SK-N-SH (cell line): Measurements from ENCODE around the gene ADAMTS15. TPM values are rescaled to one million over a fixed set of nuclear protein-coding genes. Genes with fewer than 3 reads are reported as not detected.

ENCODE experiments used
- CTCF ChIA-PET: fragments of 300-600, 350-600 bp; formaldehyde crosslinking; extraction: SDS; loops from one replicate; lab custom pipeline; 2021; lab: Yijun Ruan, JAX
- POLR2A ChIA-PET: fragments of 350-600 bp; sonication (Branson Sonifier 250); formaldehyde crosslinking; extraction: SDS; loops from one replicate; lab custom pipeline; 2020; ENCODE audit warnings: antibody characterized with exemption, inconsistent platforms; lab: Yijun Ruan, JAX
- DNase-seq: peaks from one replicate; pipeline ENCODE4 v3.0.0; 2012
- H2AFZ ChIP-seq: fragments of 200-600 bp; sonication (generic); 2 replicates; pipeline ENCODE4 v1.8.1; 2016; ENCODE audit warnings: antibody characterized with exemption, mild to moderate bottlenecking, low read depth
- H3F3A ChIP-seq: fragments of 200-600 bp; sonication (generic); replicated peaks from 2 replicates; pipeline ENCODE3; 2016; ENCODE audit warnings: antibody characterized with exemption, mild to moderate bottlenecking; ENCODE audit not compliant: insufficient read depth
- H3K27ac ChIP-seq, 2 experiments: fragments of 200-500 bp in 1 of 2; fragments of 200-600 bp in 1 of 2; sonication (Bioruptor generic) in 1 of 2; sonication (generic), shearing (Covaris generic) in 1 of 2; 2 replicates each; pipeline versions ENCODE4 v1.5.1 to v1.6.1; 2014 to 2016; ENCODE audit warnings: low read depth in 2 of 2, inconsistent platforms in 1 of 2, low read length in 1 of 2, mild to moderate bottlenecking in 1 of 2, mixed read lengths in 1 of 2
- H3K27me3 ChIP-seq: fragments of 200-600 bp; sonication (generic), shearing (Covaris generic); 2 replicates; pipeline ENCODE4 v1.6.1; 2016; ENCODE audit warnings: mixed run types; ENCODE audit not compliant: insufficient read depth
- H3K36me3 ChIP-seq, 2 experiments: fragments of 200-500 bp in 1 of 2; fragments of 200-600 bp in 1 of 2; sonication (Bioruptor generic) in 1 of 2; sonication (generic) in 1 of 2; replicated peaks in 1 of 2; 2 replicates each; pipeline versions ENCODE3 to v1.5.1; 2014 to 2016; ENCODE audit warnings: low read length in 1 of 2, mild to moderate bottlenecking in 1 of 2; ENCODE audit not compliant: insufficient read depth in 2 of 2, control insufficient read depth in 1 of 2
- H3K4me1 ChIP-seq, 2 experiments: fragments of 200-500 bp in 1 of 2; fragments of 200-600 bp in 1 of 2; sonication (Bioruptor generic) in 1 of 2; sonication (generic), shearing (Covaris generic) in 1 of 2; 2 replicates each; pipeline versions ENCODE4 v1.5.1 to v1.6.1; 2014 to 2016; ENCODE audit warnings: low read depth in 1 of 2, low read length in 1 of 2, mixed run types in 1 of 2; ENCODE audit not compliant: insufficient read depth in 2 of 2, control insufficient read depth in 1 of 2
- H3K4me2 ChIP-seq: fragments of 200-600 bp; sonication (generic), shearing (Covaris generic); 2 replicates; pipeline ENCODE4 v1.6.1; 2017; ENCODE audit warnings: mixed run types
- H3K4me3 ChIP-seq, 2 experiments: fragments of 200-500 bp in 1 of 2; fragments of 200-600 bp in 1 of 2; sonication (Bioruptor generic) in 1 of 2; sonication (generic), shearing (Covaris generic) in 1 of 2; 2 replicates each; pipeline versions ENCODE4 v1.5.1 to v1.8.1; 2014 to 2016; ENCODE audit warnings: low read depth in 2 of 2, inconsistent platforms in 1 of 2, low read length in 1 of 2, mild to moderate bottlenecking in 1 of 2, mixed read lengths in 1 of 2, moderate library complexity in 1 of 2
- H3K79me2 ChIP-seq: fragments of 200-600 bp; sonication (generic); 2 replicates; pipeline ENCODE4 v1.8.1; 2017; ENCODE audit warnings: mild to moderate bottlenecking; ENCODE audit not compliant: insufficient read depth
- H3K9ac ChIP-seq: fragments of 200-600 bp; sonication (generic); 2 replicates; pipeline ENCODE4 v1.6.1; 2017; ENCODE audit warnings: mixed run types
- H3K9me2 ChIP-seq: fragments of 200-600 bp; sonication (generic); 2 replicates; pipeline ENCODE4 v1.6.1; 2017; ENCODE audit warnings: mixed run types
- H3K9me3 ChIP-seq: fragments of 200-600 bp; sonication (generic); 2 replicates; pipeline ENCODE4 v1.6.1; 2017; ENCODE audit warnings: mixed run types, mild to moderate bottlenecking, moderate library complexity
- H4K20me1 ChIP-seq: fragments of 200-600 bp; sonication (generic); 2 replicates; pipeline ENCODE4 v1.6.1; 2017; ENCODE audit warnings: mild to moderate bottlenecking, mixed run types; ENCODE audit not compliant: insufficient read depth
- ELF1 ChIP-seq: IDR thresholded peaks from 2 replicates; pipeline ENCODE4 v1.4.0; 2012
- EP300 ChIP-seq, 2 experiments: IDR thresholded peaks; 2 replicates each; pipeline versions ENCODE4 v1.4.0 to v1.6.1; 2012; ENCODE audit warnings: borderline replicate concordance in 1 of 2, low read depth in 1 of 2, low read length in 1 of 2
- GABPA ChIP-seq: IDR thresholded peaks from 2 replicates; pipeline ENCODE4 v1.4.0; 2012; ENCODE audit warnings: low read depth, mild to moderate bottlenecking
- GATA2 ChIP-seq: sonication (generic); formaldehyde crosslinking; IDR thresholded peaks from 2 replicates; pipeline ENCODE4 v1.5.0; 2020; ENCODE audit warnings: mild to moderate bottlenecking, missing genetic modification reagents
- MEF2A ChIP-seq: IDR thresholded peaks from 2 replicates; pipeline ENCODE4 v1.4.0; 2012; ENCODE audit warnings: low read depth, borderline replicate concordance
- NRF1 ChIP-seq: IDR thresholded peaks from 2 replicates; pipeline ENCODE4 v1.6.1; 2012; ENCODE audit warnings: low read depth, mild to moderate bottlenecking, low read length
- RXRA ChIP-seq: IDR thresholded peaks from 2 replicates; pipeline ENCODE4 v1.4.0; 2012; ENCODE audit warnings: low read depth, mild to moderate bottlenecking, borderline replicate concordance
- WGBS: methylation state at CpG from one replicate; pipeline ENCODE4 v1.1.6; 2017; ENCODE audit warnings: low lambda C conversion rate; 5-methylcytosine and 5-hydroxymethylcytosine counted together
- polyA plus RNA-seq, 3 experiments: library from polyadenylated mRNA; depleted of rRNA; stranded (reverse); fragments of >200 nt; gene quantifications; 2 replicates each; pipeline ENCODE4 v1.2.3, GENCODE V29; 2012
- TF ChIP-seq, protein P1 (sequence below): IDR thresholded peaks from 2 replicates; pipeline ENCODE4 v1.4.0; 2012; ENCODE audit warnings: low read depth
- TF ChIP-seq, protein P2 (sequence below): IDR thresholded peaks from 2 replicates; pipeline ENCODE4; 2012
- TF ChIP-seq, protein P3 (sequence below): IDR thresholded peaks from 2 replicates; pipeline ENCODE4 v1.4.0; 2012; ENCODE audit warnings: low read depth, borderline replicate concordance
- TF ChIP-seq, protein P4 (sequence below): IDR thresholded peaks from 2 replicates; pipeline ENCODE4 v1.6.1; 2012; ENCODE audit warnings: mild to moderate bottlenecking, low read depth, low read length, moderate library complexity

ADAMTS15 gene, protein sequence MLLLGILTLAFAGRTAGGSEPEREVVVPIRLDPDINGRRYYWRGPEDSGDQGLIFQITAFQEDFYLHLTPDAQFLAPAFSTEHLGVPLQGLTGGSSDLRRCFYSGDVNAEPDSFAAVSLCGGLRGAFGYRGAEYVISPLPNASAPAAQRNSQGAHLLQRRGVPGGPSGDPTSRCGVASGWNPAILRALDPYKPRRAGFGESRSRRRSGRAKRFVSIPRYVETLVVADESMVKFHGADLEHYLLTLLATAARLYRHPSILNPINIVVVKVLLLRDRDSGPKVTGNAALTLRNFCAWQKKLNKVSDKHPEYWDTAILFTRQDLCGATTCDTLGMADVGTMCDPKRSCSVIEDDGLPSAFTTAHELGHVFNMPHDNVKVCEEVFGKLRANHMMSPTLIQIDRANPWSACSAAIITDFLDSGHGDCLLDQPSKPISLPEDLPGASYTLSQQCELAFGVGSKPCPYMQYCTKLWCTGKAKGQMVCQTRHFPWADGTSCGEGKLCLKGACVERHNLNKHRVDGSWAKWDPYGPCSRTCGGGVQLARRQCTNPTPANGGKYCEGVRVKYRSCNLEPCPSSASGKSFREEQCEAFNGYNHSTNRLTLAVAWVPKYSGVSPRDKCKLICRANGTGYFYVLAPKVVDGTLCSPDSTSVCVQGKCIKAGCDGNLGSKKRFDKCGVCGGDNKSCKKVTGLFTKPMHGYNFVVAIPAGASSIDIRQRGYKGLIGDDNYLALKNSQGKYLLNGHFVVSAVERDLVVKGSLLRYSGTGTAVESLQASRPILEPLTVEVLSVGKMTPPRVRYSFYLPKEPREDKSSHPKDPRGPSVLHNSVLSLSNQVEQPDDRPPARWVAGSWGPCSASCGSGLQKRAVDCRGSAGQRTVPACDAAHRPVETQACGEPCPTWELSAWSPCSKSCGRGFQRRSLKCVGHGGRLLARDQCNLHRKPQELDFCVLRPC
- 0.96 and 1.1 TPM in 2 replicates for polyA plus RNA-seq (2012; rRNA removed)
- 0.44 and 0.69 TPM in 2 replicates for polyA plus RNA-seq (2012; cell fraction: cytosol; rRNA removed)
- 1.8 and 1.9 TPM in 2 replicates for polyA plus RNA-seq (2012; cell fraction: nucleus; rRNA removed)

DNA sequence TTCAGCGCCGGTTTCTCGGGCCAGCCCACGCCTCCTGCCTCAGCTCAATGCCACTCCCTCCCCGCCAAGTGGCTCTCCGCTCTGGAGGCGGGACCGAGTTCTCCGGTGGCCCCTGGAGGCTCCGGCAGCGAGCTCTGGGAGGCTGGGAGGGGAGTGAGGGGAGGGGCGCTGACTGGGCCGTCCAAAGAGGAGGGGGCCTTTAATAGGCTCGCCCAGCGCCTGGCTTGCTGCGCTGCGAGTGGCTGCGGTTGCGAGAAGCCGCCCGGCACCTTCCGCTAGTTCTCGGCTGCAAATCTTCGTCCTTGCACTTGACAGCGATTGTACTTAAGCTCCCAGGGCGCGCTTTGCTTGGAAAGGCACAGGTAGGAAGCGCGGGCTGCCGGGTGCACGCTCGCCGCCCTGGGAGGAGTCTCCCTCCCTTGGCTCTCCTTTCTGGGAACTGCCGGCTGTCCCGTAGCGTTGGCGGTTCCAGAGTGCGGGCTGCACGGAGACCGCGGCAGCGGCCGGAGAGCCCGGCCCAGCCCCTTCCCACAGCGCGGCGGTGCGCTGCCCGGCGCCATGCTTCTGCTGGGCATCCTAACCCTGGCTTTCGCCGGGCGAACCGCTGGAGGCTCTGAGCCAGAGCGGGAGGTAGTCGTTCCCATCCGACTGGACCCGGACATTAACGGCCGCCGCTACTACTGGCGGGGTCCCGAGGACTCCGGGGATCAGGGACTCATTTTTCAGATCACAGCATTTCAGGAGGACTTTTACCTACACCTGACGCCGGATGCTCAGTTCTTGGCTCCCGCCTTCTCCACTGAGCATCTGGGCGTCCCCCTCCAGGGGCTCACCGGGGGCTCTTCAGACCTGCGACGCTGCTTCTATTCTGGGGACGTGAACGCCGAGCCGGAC, at the start of gene ADAMTS15:
TSS of gene ADAMTS15 (plus strand) at position 230 of the 894 bp plus-strand sequence. CDS start at position 559, 329 bp downstream.
- no peaks in the 10 kb centered on the region for H4K20me1 ChIP-seq
- H3K4me1 ChIP-seq, result peaks cover 0 to 9% of the 10 kb centered on the region in 2 experiments; a peak in 2 of 4 replicates
- peak within 1 kb of the TSS; percentile 59 to 83 for H3K4me3 ChIP-seq
- peak; percentile 81 for DNase-seq
- H3K9ac ChIP-seq, result peak within 1 kb of the TSS; percentile 54; the same call in 1 of the 2 replicates
- H3K9me3 ChIP-seq, result no peaks in the 10 kb centered on the region
- H3K27ac ChIP-seq, result peak within 1 kb of the TSS in 1 of 2 experiments; percentile 41; a peak in 1 of 4 replicates
- H3F3A ChIP-seq, result peaks cover 3% of the 10 kb centered on the region
- H3K27me3 ChIP-seq, result no peaks in the 10 kb centered on the region
- ChIA-PET POLR2A (no interaction called here), CTCF (interaction anchor here (1.2 to 25.8 kb wide), 6 partner anchors 12 to 421 kb away, joined by 3 to 747 read pairs (median 4); no protein-coding TSS in a partner anchor)
- no peaks in the 10 kb centered on the region for H3K9me2 ChIP-seq
- WGBS, result 1% methylated on average over 17 of the region's 75 CpGs
- no peak for TF ChIP-seq EP300 (IDR thresholded peaks at IDR 0.05; ENCODE audit: borderline replicate concordance in 1 of 2, low read depth in 1 of 2, low read length in 1 of 2)
- TF ChIP-seq, protein P1, sequence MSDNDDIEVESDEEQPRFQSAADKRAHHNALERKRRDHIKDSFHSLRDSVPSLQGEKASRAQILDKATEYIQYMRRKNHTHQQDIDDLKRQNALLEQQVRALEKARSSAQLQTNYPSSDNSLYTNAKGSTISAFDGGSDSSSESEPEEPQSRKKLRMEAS, result peak; percentile 60; the same call in 1 of the 2 replicates
- TF ChIP-seq ELF1, result no peak
- 0 out of 2 replicates have a peak, but pooled peaks have one; percentile 9 for TF ChIP-seq GABPA
- TF ChIP-seq, protein P2, sequence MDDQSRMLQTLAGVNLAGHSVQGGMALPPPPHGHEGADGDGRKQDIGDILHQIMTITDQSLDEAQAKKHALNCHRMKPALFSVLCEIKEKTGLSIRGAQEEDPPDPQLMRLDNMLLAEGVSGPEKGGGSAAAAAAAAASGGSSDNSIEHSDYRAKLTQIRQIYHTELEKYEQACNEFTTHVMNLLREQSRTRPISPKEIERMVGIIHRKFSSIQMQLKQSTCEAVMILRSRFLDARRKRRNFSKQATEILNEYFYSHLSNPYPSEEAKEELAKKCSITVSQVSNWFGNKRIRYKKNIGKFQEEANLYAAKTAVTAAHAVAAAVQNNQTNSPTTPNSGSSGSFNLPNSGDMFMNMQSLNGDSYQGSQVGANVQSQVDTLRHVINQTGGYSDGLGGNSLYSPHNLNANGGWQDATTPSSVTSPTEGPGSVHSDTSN, result 0 out of 2 replicates have a peak, but pooled peaks have one; percentile 21
- TF ChIP-seq, protein P3, sequence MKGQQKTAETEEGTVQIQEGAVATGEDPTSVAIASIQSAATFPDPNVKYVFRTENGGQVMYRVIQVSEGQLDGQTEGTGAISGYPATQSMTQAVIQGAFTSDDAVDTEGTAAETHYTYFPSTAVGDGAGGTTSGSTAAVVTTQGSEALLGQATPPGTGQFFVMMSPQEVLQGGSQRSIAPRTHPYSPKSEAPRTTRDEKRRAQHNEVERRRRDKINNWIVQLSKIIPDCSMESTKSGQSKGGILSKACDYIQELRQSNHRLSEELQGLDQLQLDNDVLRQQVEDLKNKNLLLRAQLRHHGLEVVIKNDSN, result no peak
- TF ChIP-seq GATA2, result no peak
- H3K4me2 ChIP-seq, result peak within 1 kb of the TSS; percentile 98
- no peaks in the 10 kb centered on the region for H3K36me3 ChIP-seq
- H2AFZ ChIP-seq, result peak within 1 kb of the TSS; percentile 92
- H3K79me2 ChIP-seq, result no peaks in the 10 kb centered on the region; the same call in 1 of the 2 replicates

DNA sequence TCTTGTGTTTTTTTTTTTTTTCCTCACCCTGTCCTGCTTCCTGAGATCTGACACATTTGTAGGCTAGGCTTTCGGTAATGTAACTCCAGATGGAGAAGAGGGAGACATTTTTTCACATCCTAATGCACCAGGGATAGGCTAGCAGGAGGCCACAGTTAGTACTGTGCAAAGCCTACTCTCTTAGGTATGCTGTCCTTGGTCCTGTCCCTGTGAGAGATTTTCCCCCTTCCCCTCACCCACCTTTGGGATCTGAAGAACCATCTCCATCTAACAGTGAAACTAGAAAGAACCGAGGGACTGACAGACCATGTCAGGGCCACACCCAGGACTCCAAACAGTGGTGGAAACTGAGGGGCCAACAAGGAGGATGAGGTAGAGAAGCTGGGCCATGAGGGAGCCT, 49.2 kb upstream of the ADAMTS15 start:
- Histone ChIP-seq H3K4me2 (no peak overlapping the region), H3K36me3 (no peaks in the 10 kb centered on the region), H4K20me1 (no peaks in the 10 kb centered on the region), H3K27ac (no peak overlapping the region), H3K27me3 (no peaks in the 10 kb centered on the region; the same call in 1 of the 2 replicates), H3K4me1 (peaks cover 9 to 17% of the 10 kb centered on the region in 2 experiments; a peak in 3 of 4 replicates), H3K9me2 (no peaks in the 10 kb centered on the region)
- CTCF ChIA-PET, result interaction anchor here (0.8 to 2.1 kb wide), 2 partner anchors 9 to 463 kb away, joined by 3 to 5 read pairs; no protein-coding TSS in a partner anchor
- no peak for DNase-seq
- 82% methylated on average over 2 of the region's 2 CpGs for WGBS
- TF ChIP-seq, protein P4, sequence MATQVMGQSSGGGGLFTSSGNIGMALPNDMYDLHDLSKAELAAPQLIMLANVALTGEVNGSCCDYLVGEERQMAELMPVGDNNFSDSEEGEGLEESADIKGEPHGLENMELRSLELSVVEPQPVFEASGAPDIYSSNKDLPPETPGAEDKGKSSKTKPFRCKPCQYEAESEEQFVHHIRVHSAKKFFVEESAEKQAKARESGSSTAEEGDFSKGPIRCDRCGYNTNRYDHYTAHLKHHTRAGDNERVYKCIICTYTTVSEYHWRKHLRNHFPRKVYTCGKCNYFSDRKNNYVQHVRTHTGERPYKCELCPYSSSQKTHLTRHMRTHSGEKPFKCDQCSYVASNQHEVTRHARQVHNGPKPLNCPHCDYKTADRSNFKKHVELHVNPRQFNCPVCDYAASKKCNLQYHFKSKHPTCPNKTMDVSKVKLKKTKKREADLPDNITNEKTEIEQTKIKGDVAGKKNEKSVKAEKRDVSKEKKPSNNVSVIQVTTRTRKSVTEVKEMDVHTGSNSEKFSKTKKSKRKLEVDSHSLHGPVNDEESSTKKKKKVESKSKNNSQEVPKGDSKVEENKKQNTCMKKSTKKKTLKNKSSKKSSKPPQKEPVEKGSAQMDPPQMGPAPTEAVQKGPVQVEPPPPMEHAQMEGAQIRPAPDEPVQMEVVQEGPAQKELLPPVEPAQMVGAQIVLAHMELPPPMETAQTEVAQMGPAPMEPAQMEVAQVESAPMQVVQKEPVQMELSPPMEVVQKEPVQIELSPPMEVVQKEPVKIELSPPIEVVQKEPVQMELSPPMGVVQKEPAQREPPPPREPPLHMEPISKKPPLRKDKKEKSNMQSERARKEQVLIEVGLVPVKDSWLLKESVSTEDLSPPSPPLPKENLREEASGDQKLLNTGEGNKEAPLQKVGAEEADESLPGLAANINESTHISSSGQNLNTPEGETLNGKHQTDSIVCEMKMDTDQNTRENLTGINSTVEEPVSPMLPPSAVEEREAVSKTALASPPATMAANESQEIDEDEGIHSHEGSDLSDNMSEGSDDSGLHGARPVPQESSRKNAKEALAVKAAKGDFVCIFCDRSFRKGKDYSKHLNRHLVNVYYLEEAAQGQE, result peak; percentile 81
- no peak for TF ChIP-seq GATA2
- TF ChIP-seq MEF2A, result no peak
- no peak for TF ChIP-seq RXRA
- TF ChIP-seq NRF1, result no peak
- TF ChIP-seq, all 33 proteins: peak for 1
- Histone ChIP-seq H3K4me3 (no peak overlapping the region), H3K9me3 (no peaks in the 10 kb centered on the region), H3F3A (no peaks in the 10 kb centered on the region), H3K79me2 (no peaks in the 10 kb centered on the region), H2AFZ (no peak overlapping the region), H3K9ac (no peak overlapping the region)
- POLR2A ChIA-PET, result no interaction called here
